Progenitor cell of endocrine pancreas (in vitro differentiated cells): Measurements from ENCODE around the gene AQP4. TPM values are rescaled to one million over a fixed set of nuclear protein-coding genes. Genes with fewer than 3 reads are reported as not detected.

Experiments used
- DNase-seq: peaks from one replicate; pipeline ENCODE4 v3.0.0; 2021; ENCODE audit warnings: low spot score; ENCODE audit not compliant: unreplicated experiment
- H3K27ac Mint-ChIP-seq: 2 replicates; pipeline ENCODE4 v1.8.0; 2021; ENCODE audit warnings: mild to moderate bottlenecking, moderate library complexity, mixed read lengths
- H3K27me3 Mint-ChIP-seq: 2 replicates; pipeline ENCODE4 v1.8.0; 2021; ENCODE audit warnings: mixed read lengths
- H3K36me3 Mint-ChIP-seq: 2 replicates; pipeline ENCODE4 v1.8.0; 2022; ENCODE audit warnings: mixed read lengths; ENCODE audit not compliant: insufficient read depth
- H3K4me1 Mint-ChIP-seq: 2 replicates; pipeline ENCODE4 v1.8.0; 2021; ENCODE audit warnings: low read depth, mixed read lengths
- H3K4me3 Mint-ChIP-seq: 2 replicates; pipeline ENCODE4 v1.8.0; 2021; ENCODE audit warnings: low read depth, mild to moderate bottlenecking, moderate library complexity, mixed read lengths
- H3K9me3 Mint-ChIP-seq: 2 replicates; pipeline ENCODE4 v1.8.0; 2021; ENCODE audit warnings: low read depth, mixed read lengths
- CTCF ChIP-seq: fragments of 200-600 bp; sonication (generic); IDR thresholded peaks from one replicate; pipeline ENCODE4 v1.5.0; 2021; ENCODE audit warnings: antibody characterized with exemption, mild to moderate bottlenecking; ENCODE audit not compliant: unreplicated experiment
- total RNA-seq: library from RNA; stranded (reverse); gene quantifications from 2 replicates; pipeline ENCODE4 v1.2.1, GENCODE V29; 2021

Gene AQP4
- total RNA-seq, 1 donor from 2014 or later: 1.7 TPM

DNA sequence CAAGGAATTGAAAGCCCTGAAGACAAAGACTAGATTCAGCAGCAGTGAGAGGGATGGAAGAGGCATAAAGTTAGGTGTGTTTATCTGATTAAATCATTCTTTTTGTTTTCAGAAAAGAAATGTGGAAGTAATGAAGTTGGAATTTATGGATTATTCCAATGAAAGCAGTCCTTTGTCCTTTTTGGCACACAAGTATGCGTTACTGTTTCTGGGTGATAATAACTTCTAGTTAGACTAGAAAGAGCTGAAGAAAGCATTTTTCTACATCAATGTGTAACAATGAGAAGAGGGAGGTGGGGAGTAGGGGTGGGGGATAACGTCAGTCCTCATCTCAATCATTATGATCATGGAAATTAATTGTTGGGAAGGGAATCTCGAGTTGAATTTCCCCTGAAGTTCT is 53.0 kb downstream of the AQP4 start:
- no peak for TF ChIP-seq CTCF
- H3K9me3 Mint-ChIP-seq: peaks cover 5% of the 10 kb centered on the region
- no peaks in the 10 kb centered on the region for H3K36me3 Mint-ChIP-seq
- peaks cover 5% of the 10 kb centered on the region for H3K27me3 Mint-ChIP-seq
- H3K4me3 Mint-ChIP-seq: no peak overlapping the region
- H3K4me1 Mint-ChIP-seq: peaks cover 8% of the 10 kb centered on the region
- DNase-seq: no peak
- H3K27ac Mint-ChIP-seq: peak overlapping the region; percentile 1

DNA sequence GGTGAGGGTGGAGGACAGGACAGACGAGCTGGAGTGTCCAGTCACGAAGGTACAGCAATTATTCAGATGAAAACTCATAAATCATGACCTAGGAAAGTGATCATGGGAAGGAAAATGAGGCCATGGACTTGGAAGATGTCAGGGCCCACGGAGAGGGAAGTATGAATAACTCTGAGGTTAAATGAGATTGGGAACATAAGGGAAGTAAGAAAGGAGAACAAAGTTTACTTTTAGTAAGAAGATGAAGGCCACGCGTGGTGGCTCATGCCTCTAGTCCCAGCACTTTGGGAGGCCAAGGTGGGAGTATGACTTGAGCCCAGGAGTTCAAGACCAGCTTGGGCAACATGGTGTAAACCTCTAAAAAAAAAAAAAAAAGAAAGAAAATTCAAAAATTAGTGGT is 56.2 kb downstream of the AQP4 start:
- Mint-ChIP-seq H3K4me3 (no peak overlapping the region), H3K27ac (no peak overlapping the region), H3K9me3 (no peaks in the 10 kb centered on the region), H3K4me1 (peaks cover 8% of the 10 kb centered on the region), H3K36me3 (no peaks in the 10 kb centered on the region), H3K27me3 (peaks cover 8% of the 10 kb centered on the region)
- TF ChIP-seq CTCF: no peak
- DNase-seq: no peak

DNA sequence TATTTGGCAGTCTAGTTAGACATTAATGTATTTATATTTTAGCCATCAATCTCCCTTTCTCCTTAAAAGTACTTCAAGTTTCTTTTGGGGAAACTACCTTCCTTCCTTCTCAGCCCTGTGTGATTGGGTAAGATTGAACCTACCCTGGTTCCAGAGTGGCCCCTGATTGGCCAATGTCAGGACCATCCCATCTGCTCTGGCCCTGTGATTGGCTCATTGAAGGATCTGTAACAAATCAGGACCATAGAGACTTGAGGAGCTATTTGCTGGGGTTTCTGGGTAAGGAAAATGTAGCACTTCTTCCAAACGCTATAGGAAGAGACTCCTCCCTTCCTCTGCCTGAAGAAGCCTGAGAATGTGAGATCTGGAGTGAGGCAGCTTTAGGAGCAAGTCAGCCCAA is 59.3 kb downstream of the AQP4 start:
- TF ChIP-seq CTCF: no peak
- Mint-ChIP-seq H3K4me1 (no peaks in the 10 kb centered on the region), H3K27me3 (peaks cover 8% of the 10 kb centered on the region), H3K36me3 (no peaks in the 10 kb centered on the region), H3K9me3 (no peaks in the 10 kb centered on the region), H3K4me3 (no peak overlapping the region), H3K27ac (no peak overlapping the region)
- no peak for DNase-seq

- peak; percentile 56 for TF ChIP-seq CTCF
- H3K4me1 Mint-ChIP-seq: no peaks in the 10 kb centered on the region
- no peak overlapping the region for H3K4me3 Mint-ChIP-seq
- H3K27me3 Mint-ChIP-seq: peaks cover 3% of the 10 kb centered on the region
- H3K27ac Mint-ChIP-seq: no peak overlapping the region
- DNase-seq: no peak
- H3K36me3 Mint-ChIP-seq: peaks cover 2% of the 10 kb centered on the region
- peaks cover 4% of the 10 kb centered on the region for H3K9me3 Mint-ChIP-seq
Measured at GRCh38 chr18:26804519-26804918, 61.0 kb downstream of the AQP4 start.

GRCh38 chr18:26803643-26804042 is 61.9 kb downstream of the AQP4 start:
- H3K36me3 Mint-ChIP-seq: peaks cover 2% of the 10 kb centered on the region
- peak; percentile 20 for TF ChIP-seq CTCF
- H3K27ac Mint-ChIP-seq: no peak overlapping the region
- no peaks in the 10 kb centered on the region for H3K4me1 Mint-ChIP-seq
- peaks cover 10% of the 10 kb centered on the region for H3K9me3 Mint-ChIP-seq
- peaks cover 3% of the 10 kb centered on the region for H3K27me3 Mint-ChIP-seq
- H3K4me3 Mint-ChIP-seq: no peak overlapping the region
- no peak for DNase-seq
